Adrenal gland (tissue), 12 donors: Measurements from ENCODE around the gene PSMD2. TPM values are rescaled to one million over a fixed set of nuclear protein-coding genes. Genes with fewer than 3 reads are reported as not detected.
A peak's percentile ranks its signal among the peaks of the same experiment; 100 is the strongest.

Experiments
- DNase-seq, 7 donors: peaks; one replicate each; pipeline ENCODE4 v3.0.0-alpha.2; 2019 to 2020
- H3K27ac ChIP-seq, 5 donors: fragments of 200-600 bp; sonication (generic) in 4 of 5; 1 replicate in 3 of 5; 2 replicates in 2 of 5; pipeline versions ENCODE4 v1.5.1 to v1.8.0; 2016 to 2020; ENCODE audit warnings: mild to moderate bottlenecking in 1 of 5
- H3K27me3 ChIP-seq: fragments of 200-600 bp; 2 replicates; pipeline ENCODE4 v1.8.0; 2021
- H3K36me3 ChIP-seq, 2 donors: fragments of 200-600 bp; replicated peaks in 1 of 2; 1 replicate in 1 of 2; 2 replicates in 1 of 2; pipeline versions ENCODE4 v1.5.1 to v1.8.0; 2018 to 2022
- H3K4me1 ChIP-seq, 2 donors: fragments of 200-600 bp; replicated peaks in 1 of 2; 1 replicate in 1 of 2; 2 replicates in 1 of 2; pipeline versions ENCODE4 v1.5.1 to v1.8.0; 2018 to 2021
- H3K4me3 ChIP-seq, 4 donors: fragments of 200-600 bp; sonication (generic) in 3 of 4; one replicate each; pipeline ENCODE4 v1.5.1; 2016 to 2018
- H3K9me3 ChIP-seq, 3 donors: fragments of 200-600 bp; sonication (generic) in 1 of 3; replicated peaks in 1 of 3; 1 replicate in 2 of 3; 2 replicates in 1 of 3; pipeline versions ENCODE4 v1.5.1 to v1.8.0; 2016 to 2021
- POLR2A ChIP-seq, 2 donors: fragments of 450-650 bp; IDR thresholded peaks; one replicate each; pipeline ENCODE4 v1.6.1; 2017; ENCODE audit warnings: antibody characterized with exemption in 2 of 2, mild to moderate bottlenecking in 2 of 2, moderate library complexity in 1 of 2
- WGBS, 4 donors: extraction: QIAGEN DNeasy Blood & Tissue Kit in 2 of 4; methylation state at CpG; one replicate each; pipeline versions ENCODE4 v1.1.5 to v1.1.7; 2013 to 2017; 5-methylcytosine and 5-hydroxymethylcytosine counted together
- intact Hi-C, 2 donors: fragments of 100-400 bp; cut with DNase I; formaldehyde crosslinking; loops; one replicate each; pipeline versions ENCODE4 v1.14.1 to v1.15.0; 2022 to 2023
- polyA plus RNA-seq, 3 donors: library from polyadenylated mRNA; stranded (reverse); fragments of 200-250 nt in 2 of 3; fragments of 350-450 nt in 1 of 3; fragmentation: Illumina TruSeq in 1 of 3; extraction: RNeasy Lipid Tissue Mini Kit (QIAGEN cat#74804) in 1 of 3; gene quantifications; one replicate each; pipeline ENCODE4 v1.2.3, GENCODE V29; 2013 to 2014
- total RNA-seq, 9 donors: library from RNA; depleted of rRNA in 4 of 9; stranded (reverse); fragments of >200 nt in 4 of 9; fragments of 120-200 nt in 1 of 9; fragmentation: NEBNext Ultra II Directional in 1 of 9; extraction: Animal tissue kit (Norgen Biotek cat#: 25700) in 1 of 9; gene quantifications; one replicate each; pipeline versions ENCODE4 v1.1.0 to v1.2.4, GENCODE V29; 2013 to 2023
- TF ChIP-seq, protein P1 (sequence below), 6 experiments: fragments of 450-650 bp in 4 of 6; fragments of 200-600 bp in 2 of 6; sonication (generic) in 1 of 6; IDR thresholded peaks; 1 replicate in 5 of 6; 2 replicates in 1 of 6; pipeline versions ENCODE4 v1.5.1 to v1.8.0; 2016 to 2021; ENCODE audit warnings: antibody characterized with exemption in 6 of 6, mild to moderate bottlenecking in 2 of 6, moderate library complexity in 1 of 6
- donor health status: healthy with polysubstance abuse.
- donor health status: Bipolar disorder and iron deficiency.
- donor health status: DM: yes; HTN: yes; CAD: no.
- donor health status: DM: no; HTN: no; CAD: no.
- donor health status: DM: no; HTN: no; CAD: no.
- donor health status: DM: yes; HTN: yes; CAD: no.

Gene PSMD2
- total and polyA plus RNA-seq, 12 donors: 65.1 to 412 (median 235) TPM

DNA sequence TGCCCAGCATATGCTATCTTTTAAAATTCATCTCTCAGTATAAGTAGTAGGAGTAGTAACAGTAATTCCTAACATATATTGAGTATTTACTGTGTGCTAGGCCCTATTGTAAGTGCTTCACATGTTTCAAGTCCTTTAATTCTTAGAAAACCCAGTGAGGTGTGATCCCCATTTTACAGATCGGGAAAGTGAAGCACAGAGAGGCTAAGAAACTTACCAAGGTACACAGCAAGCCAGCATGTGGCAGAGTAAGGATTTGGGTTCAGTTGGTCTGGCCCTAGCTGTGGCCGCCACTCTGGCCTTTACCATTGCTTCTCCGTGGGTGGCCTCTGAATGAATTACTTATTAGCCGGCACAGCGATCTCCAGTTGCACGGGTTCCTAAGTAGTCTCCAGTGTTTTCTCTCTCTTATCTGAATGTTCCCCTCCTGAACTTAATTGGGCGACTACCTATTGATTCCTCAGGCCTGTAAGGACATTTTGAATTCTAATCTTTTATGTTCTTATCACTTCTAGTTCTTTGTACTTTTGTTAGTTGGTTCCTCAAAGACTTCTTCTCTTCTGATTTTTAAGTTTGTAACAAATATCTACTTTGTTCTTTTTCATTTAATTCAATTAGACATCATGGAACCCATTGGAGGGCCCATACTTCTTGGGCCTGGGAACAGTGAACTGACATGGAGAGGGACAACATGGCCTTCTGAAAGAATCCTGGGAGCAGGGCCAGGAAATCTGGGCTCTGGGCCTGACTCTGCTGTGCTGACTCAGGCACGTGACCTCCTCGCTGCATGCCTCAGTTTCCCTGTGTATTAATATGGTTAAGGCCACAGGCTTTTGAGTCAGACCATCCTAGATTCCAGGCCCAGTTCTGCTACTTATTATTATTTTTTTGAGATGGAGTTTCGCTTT, 50.8 kb downstream of the PSMD2 start:
- intact Hi-C loops: no loop called here
- H3K36me3 ChIP-seq: peaks cover 0 to 7% of the 10 kb centered on the region in 2 donors
- no peak overlapping the region for H3K4me3 ChIP-seq
- H3K27ac ChIP-seq: peak overlapping the region in 2 of 5 donors; percentile 11 to 29
- WGBS, 4 donors: 76 to 82% (median 80%) methylated on average over 10 of the region's 10 CpGs
- peak in 3 of 7 donors; percentile 38 to 65 (median 62) for DNase-seq
- no peaks in the 10 kb centered on the region for H3K9me3 ChIP-seq
- TF ChIP-seq, protein P1, sequence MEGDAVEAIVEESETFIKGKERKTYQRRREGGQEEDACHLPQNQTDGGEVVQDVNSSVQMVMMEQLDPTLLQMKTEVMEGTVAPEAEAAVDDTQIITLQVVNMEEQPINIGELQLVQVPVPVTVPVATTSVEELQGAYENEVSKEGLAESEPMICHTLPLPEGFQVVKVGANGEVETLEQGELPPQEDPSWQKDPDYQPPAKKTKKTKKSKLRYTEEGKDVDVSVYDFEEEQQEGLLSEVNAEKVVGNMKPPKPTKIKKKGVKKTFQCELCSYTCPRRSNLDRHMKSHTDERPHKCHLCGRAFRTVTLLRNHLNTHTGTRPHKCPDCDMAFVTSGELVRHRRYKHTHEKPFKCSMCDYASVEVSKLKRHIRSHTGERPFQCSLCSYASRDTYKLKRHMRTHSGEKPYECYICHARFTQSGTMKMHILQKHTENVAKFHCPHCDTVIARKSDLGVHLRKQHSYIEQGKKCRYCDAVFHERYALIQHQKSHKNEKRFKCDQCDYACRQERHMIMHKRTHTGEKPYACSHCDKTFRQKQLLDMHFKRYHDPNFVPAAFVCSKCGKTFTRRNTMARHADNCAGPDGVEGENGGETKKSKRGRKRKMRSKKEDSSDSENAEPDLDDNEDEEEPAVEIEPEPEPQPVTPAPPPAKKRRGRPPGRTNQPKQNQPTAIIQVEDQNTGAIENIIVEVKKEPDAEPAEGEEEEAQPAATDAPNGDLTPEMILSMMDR (IDR thresholded peaks at IDR 0.05): no peak
- TF ChIP-seq POLR2A (IDR thresholded peaks at IDR 0.05): no peak
- peaks cover 6 to 29% of the 10 kb centered on the region in 2 donors for H3K4me1 ChIP-seq
- H3K27me3 ChIP-seq: no peaks in the 10 kb centered on the region

DNA sequence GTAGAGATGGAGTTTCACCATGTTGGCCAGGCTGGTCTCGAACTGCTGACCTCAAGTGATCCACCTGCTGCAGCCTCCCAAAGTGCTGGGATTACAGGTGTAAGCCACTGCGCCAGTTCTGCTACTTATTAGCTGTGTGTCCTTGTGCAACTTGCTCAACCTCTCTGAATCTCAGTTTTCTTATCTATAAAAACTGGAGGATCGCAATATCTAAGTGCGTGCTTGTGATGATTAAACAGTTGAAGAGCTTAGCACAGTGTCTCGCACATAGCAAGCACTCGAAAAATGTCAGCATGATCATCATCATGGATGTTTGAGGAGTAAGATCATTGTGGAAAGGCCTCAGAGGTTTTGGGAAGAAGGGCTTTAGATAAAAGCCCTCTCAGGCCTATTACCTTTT, 51.6 kb downstream of the PSMD2 start:
- peaks cover 0 to 21% of the 10 kb centered on the region in 2 donors for H3K4me1 ChIP-seq
- WGBS, 4 donors: 64 to 69% (median 66%) methylated on average over 6 of the region's 6 CpGs

DNA sequence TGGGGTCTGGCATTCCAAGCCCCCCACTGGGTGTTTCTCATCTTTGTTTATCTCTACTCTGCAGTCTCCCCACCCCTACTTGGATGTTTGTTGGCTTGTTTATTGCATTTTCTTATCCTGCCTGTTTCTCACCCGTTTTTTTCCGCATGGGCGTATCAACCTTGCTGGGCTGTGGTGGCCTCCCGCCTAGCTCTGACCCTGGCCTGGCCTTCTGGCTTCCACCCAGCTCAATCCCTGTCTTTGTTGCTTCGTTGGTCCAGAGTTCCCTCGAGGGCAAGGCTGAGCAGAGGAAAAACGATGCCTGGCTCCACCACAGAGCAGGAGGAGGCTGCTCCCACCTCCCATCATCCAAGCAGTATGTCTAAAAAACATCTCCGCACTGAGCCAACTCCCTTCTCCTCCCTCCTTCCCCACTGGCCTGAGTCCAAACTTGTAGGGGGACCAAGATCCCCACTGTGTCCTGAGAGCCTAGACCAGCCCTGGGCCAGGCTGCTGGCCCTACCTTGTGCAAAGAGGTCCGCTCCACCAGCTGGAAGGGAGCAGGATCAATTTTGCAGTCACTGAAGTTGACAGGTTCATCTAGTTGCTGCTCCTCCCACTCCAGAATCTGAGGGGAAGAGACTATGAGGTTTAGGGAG, 52.6 kb downstream of the PSMD2 start:
- TF ChIP-seq, protein P1 (IDR thresholded peaks at IDR 0.05): no peak
- no peak for TF ChIP-seq POLR2A (IDR thresholded peaks at IDR 0.05)
- no peak overlapping the region for H3K4me3 ChIP-seq
- peak in 6 of 7 donors; percentile 58 to 81 (median 76) for DNase-seq
- no peaks in the 10 kb centered on the region for H3K27me3 ChIP-seq
- intact Hi-C loops: no loop called here
- 17 to 39% (median 29%) methylated on average over 8 to 9 of the region's 9 CpGs for WGBS, 4 donors
- H3K9me3 ChIP-seq: no peaks in the 10 kb centered on the region
- H3K27ac ChIP-seq: peak overlapping the region in 3 of 5 donors; percentile 7 to 59 (median 23)
- H3K4me1 ChIP-seq: peaks cover 0 to 20% of the 10 kb centered on the region in 2 donors
- peaks cover 0 to 13% of the 10 kb centered on the region in 2 donors for H3K36me3 ChIP-seq

More for the DNA sequence above, 51.6 kb downstream of the PSMD2 start:
- TF ChIP-seq, protein P1 (IDR thresholded peaks at IDR 0.05): no peak
- no peak for TF ChIP-seq POLR2A (IDR thresholded peaks at IDR 0.05)
- no peak for DNase-seq
- H3K27ac ChIP-seq: peak overlapping the region in 3 of 5 donors; percentile 7 to 59 (median 23)
- intact Hi-C loops: no loop called here
- H3K36me3 ChIP-seq: peaks cover 0 to 13% of the 10 kb centered on the region in 2 donors
- no peaks in the 10 kb centered on the region for H3K27me3 ChIP-seq
- H3K4me3 ChIP-seq: no peak overlapping the region
- no peaks in the 10 kb centered on the region for H3K9me3 ChIP-seq

DNA sequence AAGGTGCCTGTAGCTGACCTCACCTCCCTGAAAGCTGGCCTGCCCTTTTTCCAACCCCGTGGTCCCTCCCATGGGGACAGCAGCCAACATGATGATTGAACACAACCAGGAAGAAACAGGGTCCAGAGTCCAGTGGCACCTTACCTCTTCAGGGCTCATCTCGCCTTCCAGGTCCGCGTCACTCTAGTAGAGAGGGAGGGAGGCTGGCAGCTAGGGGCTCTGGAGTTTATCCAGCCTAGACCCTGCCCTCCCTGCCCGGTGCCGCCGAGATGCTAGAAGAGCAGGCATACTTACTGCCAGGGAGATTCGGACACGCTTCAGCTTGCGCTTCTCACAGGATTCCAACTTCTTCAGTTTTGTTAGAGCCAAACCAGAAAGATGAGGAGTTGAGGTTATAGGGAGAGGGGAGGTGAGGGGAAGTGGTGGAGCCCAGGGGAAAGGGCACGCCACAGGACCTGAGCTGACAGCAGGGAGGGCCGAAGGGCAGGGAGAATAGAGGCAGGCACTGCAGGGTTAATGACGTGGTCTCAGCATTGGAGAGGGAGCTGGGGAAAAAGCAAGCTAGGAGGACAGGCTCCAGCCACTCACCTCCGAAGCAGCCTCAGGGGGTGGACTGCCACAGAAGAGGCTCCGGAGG, 53.2 kb downstream of the PSMD2 start:
- H3K4me1 ChIP-seq: peaks cover 0 to 20% of the 10 kb centered on the region in 2 donors
- peaks cover 0 to 19% of the 10 kb centered on the region in 2 donors for H3K36me3 ChIP-seq
- peak in 2 of 7 donors; percentile 18 to 39 for DNase-seq
- H3K27me3 ChIP-seq: no peaks in the 10 kb centered on the region
- TF ChIP-seq, protein P1 (IDR thresholded peaks at IDR 0.05): no peak
- intact Hi-C loops: no loop called here
- H3K9me3 ChIP-seq: no peaks in the 10 kb centered on the region
- H3K27ac ChIP-seq: peak overlapping the region in 1 of 5 donors; percentile 59
- WGBS, 4 donors: 79 to 84% (median 82%) methylated on average over 12 to 15 of the region's 15 CpGs
- H3K4me3 ChIP-seq: no peak overlapping the region
